ENCODE data around the gene ARHGEF19.

DNA sequence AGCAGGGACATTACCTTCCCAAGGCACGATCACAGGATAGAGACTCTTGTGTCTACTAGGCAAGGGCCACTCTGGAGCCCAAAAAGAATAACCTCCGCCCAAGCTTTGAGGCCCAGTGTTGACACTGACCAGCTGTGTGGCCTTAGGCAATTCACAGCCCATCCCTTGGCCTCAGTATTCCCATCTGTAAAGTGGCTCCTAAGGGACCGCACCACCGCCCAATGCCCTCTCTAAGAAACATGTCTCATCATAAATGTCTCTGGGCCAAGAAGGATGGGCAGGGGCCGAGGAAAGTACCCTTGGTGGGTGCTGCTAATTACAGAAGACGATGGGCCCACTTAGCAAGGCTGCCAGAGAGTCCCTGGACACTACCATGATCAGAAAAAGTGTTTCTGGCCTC is 628 bp downstream of the ARHGEF19 start:
- TF ChIP-seq CTCF (IDR thresholded peaks at IDR 0.05) (no peak), POLR2A (IDR thresholded peaks at IDR 0.05) (no peak)
